ENCODE results near the gene FASTKD3.

- TF ChIP-seq, protein P1, sequence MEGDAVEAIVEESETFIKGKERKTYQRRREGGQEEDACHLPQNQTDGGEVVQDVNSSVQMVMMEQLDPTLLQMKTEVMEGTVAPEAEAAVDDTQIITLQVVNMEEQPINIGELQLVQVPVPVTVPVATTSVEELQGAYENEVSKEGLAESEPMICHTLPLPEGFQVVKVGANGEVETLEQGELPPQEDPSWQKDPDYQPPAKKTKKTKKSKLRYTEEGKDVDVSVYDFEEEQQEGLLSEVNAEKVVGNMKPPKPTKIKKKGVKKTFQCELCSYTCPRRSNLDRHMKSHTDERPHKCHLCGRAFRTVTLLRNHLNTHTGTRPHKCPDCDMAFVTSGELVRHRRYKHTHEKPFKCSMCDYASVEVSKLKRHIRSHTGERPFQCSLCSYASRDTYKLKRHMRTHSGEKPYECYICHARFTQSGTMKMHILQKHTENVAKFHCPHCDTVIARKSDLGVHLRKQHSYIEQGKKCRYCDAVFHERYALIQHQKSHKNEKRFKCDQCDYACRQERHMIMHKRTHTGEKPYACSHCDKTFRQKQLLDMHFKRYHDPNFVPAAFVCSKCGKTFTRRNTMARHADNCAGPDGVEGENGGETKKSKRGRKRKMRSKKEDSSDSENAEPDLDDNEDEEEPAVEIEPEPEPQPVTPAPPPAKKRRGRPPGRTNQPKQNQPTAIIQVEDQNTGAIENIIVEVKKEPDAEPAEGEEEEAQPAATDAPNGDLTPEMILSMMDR (conservative IDR thresholded peaks at IDR 0.05; ENCODE audit: low read depth, low read length), result no peak
- TF ChIP-seq NFE2L2 (IDR thresholded peaks at IDR 0.05; ENCODE audit: low read depth, low read length), result no peak
- TF ChIP-seq RFX5 (IDR thresholded peaks at IDR 0.05; ENCODE audit: low read depth, low read length), result no peak
- no peak for TF ChIP-seq RCOR1 (IDR thresholded peaks at IDR 0.05; ENCODE audit: insufficient replicate concordance, low read length)
- no peak for TF ChIP-seq MAFK (IDR thresholded peaks at IDR 0.05; ENCODE audit: low read depth, low read length)
- no peak for TF ChIP-seq CHD1 (IDR thresholded peaks at IDR 0.05; ENCODE audit: low read depth, low read length)
- no peak for TF ChIP-seq POLR2A (IDR thresholded peaks at IDR 0.05; ENCODE audit: low read depth, low read length)
- no peak for TF ChIP-seq USF2 (IDR thresholded peaks at IDR 0.05; ENCODE audit: low read depth, low read length)
- no peak for TF ChIP-seq CEBPB (IDR thresholded peaks at IDR 0.05; ENCODE audit: low read depth, low read length)
- no peak for TF ChIP-seq SMC3 (IDR thresholded peaks at IDR 0.05; ENCODE audit: low read depth, low read length)
Observed at GRCh38 chr5:7874639-7875038, 5.8 kb upstream of the FASTKD3 start.

Data from IMR-90 (cell line).